Lower lobe of right lung (tissue), 2 donors: ENCODE data around the gene KRT79. TPM values are rescaled to one million over a fixed set of nuclear protein-coding genes. Genes with fewer than 3 reads are reported as not detected.

Experiments
- ATAC-seq, 2 donors: fragments of 200-7000 bp; cut with Tn5 transposase; one replicate each; pipeline ENCODE4 v1.9.1; 2020 to 2022; ENCODE audit warnings: mild to moderate bottlenecking in 2 of 2, moderate library complexity in 2 of 2
- DNase-seq: peaks from one replicate; pipeline ENCODE4 v3.0.0-alpha.2; 2020
- H3K27ac ChIP-seq: fragments of 200-600 bp; one replicate; pipeline ENCODE4 v1.8.0; 2022
- H3K27me3 ChIP-seq: fragments of 200-600 bp; one replicate; pipeline ENCODE4 v1.8.0; 2022; ENCODE audit warnings: low read depth
- H3K36me3 ChIP-seq: fragments of 200-600 bp; one replicate; pipeline ENCODE4 v1.8.0; 2022; ENCODE audit warnings: mild to moderate bottlenecking
- H3K4me1 ChIP-seq: fragments of 200-600 bp; one replicate; pipeline ENCODE4 v1.8.0; 2022
- H3K4me3 ChIP-seq: fragments of 200-600 bp; one replicate; pipeline ENCODE4 v1.8.0; 2022; ENCODE audit warnings: mild to moderate bottlenecking
- H3K9me3 ChIP-seq: fragments of 200-600 bp; one replicate; pipeline ENCODE4 v1.8.0; 2022
- CTCF ChIP-seq: fragments of 200-600 bp; IDR thresholded peaks from one replicate; pipeline ENCODE4 v1.8.0; 2022; ENCODE audit warnings: antibody characterized with exemption, mild to moderate bottlenecking
- intact Hi-C: fragments of 100-400 bp; cut with DNase I; formaldehyde crosslinking; loops from one replicate; pipeline ENCODE4 v1.11.0; 2022
- total RNA-seq: library from RNA; stranded (reverse); fragmentation: NEBNext Ultra II Directional; extraction: Animal tissue kit (Norgen Biotek cat#: 25700); gene quantifications from one replicate; pipeline ENCODE4 v1.2.1, GENCODE V29; 2021
- donor health status: DM: no; HTN: yes; CAD: no; lungs with severe emphysema.

Gene KRT79
- total RNA-seq, 1 donor from 2014 or later: 3.9 TPM

- DNase-seq (no peak), ATAC-seq (peak in 1 of 2 donors; percentile 9)
Measured at GRCh38 chr12:52871291-52872039, 37.4 kb upstream of the KRT79 start.

GRCh38 chr12:52870361-52871290 is 36.5 kb upstream of the KRT79 start:
- no peaks in the 10 kb centered on the region for H3K36me3 ChIP-seq
- ATAC-seq (peak; percentile 65 to 66), DNase-seq (peak; percentile 73)
- intact Hi-C loops: no loop called here
- no peak overlapping the region for H3K4me3 ChIP-seq
- TF ChIP-seq CTCF: peak; percentile 74
- no peaks in the 10 kb centered on the region for H3K9me3 ChIP-seq
- peak overlapping the region; percentile 31 for H3K27ac ChIP-seq
- H3K4me1 ChIP-seq: peaks cover 40% of the 10 kb centered on the region
- H3K27me3 ChIP-seq: no peaks in the 10 kb centered on the region

More at GRCh38 chr12:52871291-52872039, 37.4 kb upstream of the KRT79 start:
- Histone ChIP-seq H3K27ac (peak overlapping the region; percentile 31), H3K27me3 (no peaks in the 10 kb centered on the region), H3K4me3 (no peak overlapping the region), H3K36me3 (no peaks in the 10 kb centered on the region), H3K9me3 (no peaks in the 10 kb centered on the region), H3K4me1 (peaks cover 40% of the 10 kb centered on the region)
- TF ChIP-seq CTCF: no peak
- intact Hi-C loops: no loop called here

- ATAC-seq: peak; percentile 57 to 68
- Histone ChIP-seq H3K4me3 (no peak overlapping the region), H3K9me3 (no peaks in the 10 kb centered on the region), H3K27ac (no peak overlapping the region), H3K27me3 (no peaks in the 10 kb centered on the region), H3K4me1 (peaks cover 23% of the 10 kb centered on the region), H3K36me3 (no peaks in the 10 kb centered on the region)
- intact Hi-C loops: no loop called here
- no peak for TF ChIP-seq CTCF
- DNase-seq: peak; percentile 86
Measured at GRCh38 chr12:52867642-52868041, 33.5 kb upstream of the KRT79 start.

GRCh38 chr12:52867152-52867551 is 33.0 kb upstream of the KRT79 start:
- Histone ChIP-seq H3K36me3 (no peaks in the 10 kb centered on the region), H3K4me1 (peaks cover 23% of the 10 kb centered on the region), H3K9me3 (no peaks in the 10 kb centered on the region), H3K27ac (no peak overlapping the region), H3K4me3 (no peak overlapping the region), H3K27me3 (no peaks in the 10 kb centered on the region)
- TF ChIP-seq CTCF: no peak
- DNase-seq: peak; percentile 20
- no peak for ATAC-seq
- intact Hi-C loops: no loop called here

- TF ChIP-seq CTCF: peak; percentile 88
- intact Hi-C loops: no loop called here
- Histone ChIP-seq H3K4me3 (no peak overlapping the region), H3K27ac (no peak overlapping the region), H3K9me3 (no peaks in the 10 kb centered on the region), H3K4me1 (peaks cover 10% of the 10 kb centered on the region), H3K27me3 (no peaks in the 10 kb centered on the region), H3K36me3 (no peaks in the 10 kb centered on the region)
- ATAC-seq: peak; percentile 67 to 80
- peak; percentile 68 for DNase-seq
Measured at GRCh38 chr12:52865090-52865944, 31.2 kb upstream of the KRT79 start.
